A549 (cell line): ENCODE measurements around the gene CCDC120. TPM values are rescaled to one million over a fixed set of nuclear protein-coding genes. Genes with fewer than 3 reads are reported as not detected.
A peak's percentile ranks its signal among the peaks of the same experiment; 100 is the strongest.

Experiments
- ATAC-seq, 2 experiments: fragments of 200-7000 bp in 1 of 2; fragments of >200 bp in 1 of 2; cut with Nextera tagmentation in 1 of 2; cut with Tn5 transposase in 1 of 2; 3 replicates each; pipeline versions ENCODE4 v1.8.0 to v1.9.1; 2018 to 2020; ENCODE audit warnings: mild to moderate bottlenecking in 1 of 2, moderate library complexity in 1 of 2
- CTCF ChIA-PET: fragments of 300-600 bp; sonication (Branson Sonifier 250); formaldehyde crosslinking; extraction: SDS; loops from one replicate; lab custom pipeline; 2021; ENCODE audit warnings: antibody characterized with exemption, inconsistent platforms; lab: Yijun Ruan, JAX
- POLR2A ChIA-PET: fragments of 350-600 bp; formaldehyde crosslinking; extraction: SDS; loops from one replicate; lab custom pipeline; 2021; ENCODE audit warnings: antibody characterized with exemption, inconsistent platforms; lab: Yijun Ruan, JAX
- DNase-seq, 2 experiments: peaks; one replicate each; pipeline versions ENCODE4 v3.0.0 to v3.0.0-alpha.2; 2011 to 2016; ENCODE audit warnings: low read depth in 1 of 2, low spot score in 1 of 2
- FAIRE-seq: peaks from 2 replicates; lab custom pipeline; 2011; peaks lifted over from hg19 to GRCh38; lab: Jason Lieb, UNC
- H3K27ac ChIP-seq, 2 experiments: fragments of >200 bp; sonication (Bioruptor Twin); formaldehyde crosslinking; 3 replicates each; pipeline ENCODE4 v1.5.1; 2016 to 2017
- H3K4me1 ChIP-seq: fragments of >200 bp; sonication (Bioruptor Twin); formaldehyde crosslinking; 3 replicates; pipeline ENCODE4 v1.6.1; 2016
- H3K4me2 ChIP-seq: fragments of >200 bp; sonication (Bioruptor Twin); formaldehyde crosslinking; 3 replicates; pipeline ENCODE4 v1.6.1; 2016
- H3K4me3 ChIP-seq: fragments of >200 bp; sonication (Bioruptor Twin); formaldehyde crosslinking; 3 replicates; pipeline ENCODE4 v1.5.1; 2016
- H3K9me3 ChIP-seq: fragments of >200 bp; sonication (Bioruptor Twin); formaldehyde crosslinking; 3 replicates; pipeline ENCODE4 v1.6.1; 2016
- CBX8 ChIP-seq: fragments of 200-600 bp; sonication (generic); IDR thresholded peaks from 2 replicates; pipeline ENCODE4 v1.6.1; 2016
- EHMT2 ChIP-seq: fragments of 200-600 bp; sonication (generic); IDR thresholded peaks from 2 replicates; pipeline ENCODE4 v1.6.1; 2016; ENCODE audit warnings: antibody characterized with exemption, low read depth, mild to moderate bottlenecking, moderate library complexity
- EP300 ChIP-seq, 2 experiments: fragments of >200 bp; sonication (Bioruptor Twin); formaldehyde crosslinking; IDR thresholded peaks; 2 replicates in 1 of 2; 3 replicates in 1 of 2; pipeline ENCODE4 v1.6.1; 2016 to 2017
- ESRRA ChIP-seq: fragments of 150-350 bp; IDR thresholded peaks from 2 replicates; pipeline ENCODE4 v1.6.1; 2014; ENCODE audit warnings: mild to moderate bottlenecking, low read length, borderline replicate concordance
- FOSB ChIP-seq: fragments of 250-450 bp; sonication (Bioruptor Pico); IDR thresholded peaks from 2 replicates; pipeline ENCODE4 v1.5.0; 2020; ENCODE audit warnings: mild to moderate bottlenecking, moderate library complexity
- HDAC2 ChIP-seq: fragments of 200-600 bp; sonication (generic); IDR thresholded peaks from 2 replicates; pipeline ENCODE4 v1.6.1; 2016
- HOXA7 ChIP-seq: fragments of 250-450 bp; sonication (Bioruptor Pico); IDR thresholded peaks from 2 replicates; pipeline ENCODE4 v1.5.0; 2020; ENCODE audit warnings: mild to moderate bottlenecking, moderate library complexity
- HOXB13 ChIP-seq: fragments of 250-450 bp; sonication (Bioruptor Pico); IDR thresholded peaks from 2 replicates; pipeline ENCODE4 v1.5.0; 2020; ENCODE audit warnings: low read depth, mild to moderate bottlenecking, moderate library complexity
- HOXB5 ChIP-seq: fragments of 250-450 bp; sonication (Bioruptor Pico); IDR thresholded peaks from 2 replicates; pipeline ENCODE4 v1.5.0; 2020; ENCODE audit warnings: mild to moderate bottlenecking, moderate library complexity
- JUNB ChIP-seq: fragments of >200 bp; sonication (Bioruptor Twin); formaldehyde crosslinking; IDR thresholded peaks from 2 replicates; pipeline ENCODE4 v1.6.1; 2016
- KDM1A ChIP-seq: fragments of 200-600 bp; sonication (generic); IDR thresholded peaks from 2 replicates; pipeline ENCODE4 v1.6.1; 2016; ENCODE audit warnings: low read depth, mild to moderate bottlenecking
- MAFK ChIP-seq: fragments of 450-650 bp; IDR thresholded peaks from 2 replicates; pipeline ENCODE4 v1.6.1; 2014; ENCODE audit not compliant: partially characterized antibody
- NFE2L2 ChIP-seq: fragments of 150-350 bp; conservative IDR thresholded peaks from 2 replicates; pipeline ENCODE4 v1.6.1; 2014; ENCODE audit warnings: low read length
- RFX5 ChIP-seq: fragments of 450-650 bp; IDR thresholded peaks from 2 replicates; pipeline ENCODE4 v1.7.1; 2014; ENCODE audit warnings: antibody characterized with exemption, mild to moderate bottlenecking, moderate library complexity
- TFCP2L1 ChIP-seq: fragments of 250-450 bp; sonication (Bioruptor Pico); IDR thresholded peaks from 2 replicates; pipeline ENCODE4 v1.5.0; 2021; ENCODE audit warnings: mild to moderate bottlenecking
- ZSCAN20 ChIP-seq: fragments of 250-450 bp; sonication (Bioruptor Pico); IDR thresholded peaks from 2 replicates; pipeline ENCODE4 v1.8.0; 2022; ENCODE audit warnings: mild to moderate bottlenecking, moderate library complexity
- WGBS: methylation state at CpG from one replicate; pipeline ENCODE4 v1.1.6; 2017; ENCODE audit errors: missing lambda C conversion rate; 5-methylcytosine and 5-hydroxymethylcytosine counted together
- polyA plus RNA-seq, 4 experiments: library from polyadenylated mRNA; depleted of rRNA in 3 of 4; stranded (reverse); fragments of >200 nt; fragmentation: RNase III in 1 of 4; extraction: RNeasy Plus Mini Kit Qiagen cat#74134 plus additional on column Dnase treatment in 1 of 4; gene quantifications; 2 replicates in 3 of 4; 3 replicates in 1 of 4; pipeline ENCODE4 v1.2.3, GENCODE V29; 2011 to 2017
- TF ChIP-seq, protein P1 (sequence below): IDR thresholded peaks from 2 replicates; pipeline ENCODE4 v1.6.1; 2012; ENCODE audit warnings: low read depth, borderline replicate concordance
- TF ChIP-seq, protein P2 (sequence below): fragments of 250-450 bp; sonication (Bioruptor Pico); IDR thresholded peaks from 2 replicates; pipeline ENCODE4 v1.5.0; 2020; ENCODE audit warnings: low read depth, mild to moderate bottlenecking, moderate library complexity
- TF ChIP-seq, protein P3 (sequence below): fragments of 150-350 bp; IDR thresholded peaks from 2 replicates; pipeline ENCODE4 v1.6.1; 2014; ENCODE audit warnings: low read depth, mild to moderate bottlenecking, low read length
- TF ChIP-seq, protein P4 (sequence below): fragments of 450-650 bp; IDR thresholded peaks from 2 replicates; pipeline ENCODE4 v1.6.1; 2014; ENCODE audit warnings: antibody characterized with exemption
- TF ChIP-seq, protein P5 (sequence below): fragments of 200-600 bp; sonication (generic); IDR thresholded peaks from 2 replicates; pipeline ENCODE4 v1.6.1; 2016; ENCODE audit warnings: antibody characterized with exemption, mild to moderate bottlenecking, moderate library complexity
- TF ChIP-seq, protein P6 (sequence below): fragments of >200 bp; sonication (Bioruptor Twin); formaldehyde crosslinking; IDR thresholded peaks from 3 replicates; pipeline ENCODE4 v1.5.1; 2016

The CCDC120 gene
- polyA plus RNA-seq, 2 of the 4 experiments (the other 2 are of a cell fraction) = 1.6 to 4.1 TPM

DNA sequence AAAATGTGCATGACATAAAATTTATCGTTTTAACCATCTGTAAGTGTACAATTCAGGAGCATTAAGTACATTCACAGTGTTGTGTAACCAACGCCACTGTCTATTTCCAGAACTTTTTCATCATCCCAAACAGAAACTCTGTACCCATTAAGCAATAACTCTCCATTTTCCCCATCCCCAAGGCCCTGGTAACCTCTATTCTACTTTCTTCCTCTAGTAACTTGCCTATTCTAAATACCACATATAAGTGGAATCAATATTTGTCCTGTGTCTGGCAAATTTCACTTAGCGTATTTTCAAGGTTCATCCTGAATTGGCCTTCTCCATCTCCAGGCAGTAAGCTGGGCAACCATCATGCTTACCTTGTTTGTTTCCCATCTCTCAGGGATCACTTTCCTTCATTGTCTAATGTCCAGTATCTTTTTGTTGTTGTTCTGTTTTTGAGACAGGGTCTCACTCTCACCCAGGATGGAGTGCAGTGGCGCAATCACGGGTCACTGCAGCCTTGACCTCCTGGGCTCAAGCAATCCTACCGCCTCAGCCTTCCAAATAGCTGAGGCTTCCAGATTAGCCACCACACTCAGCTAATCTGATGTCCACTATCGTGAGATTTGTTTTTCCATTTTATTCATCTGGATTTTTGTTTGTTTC, 39.1 kb upstream of the CCDC120 start:
- Histone ChIP-seq H3K4me1 (no peaks in the 10 kb centered on the region), H3K4me3 (no peak overlapping the region), H3K27ac (no peak overlapping the region), H3K4me2 (no peak overlapping the region), H3K9me3 (no peaks in the 10 kb centered on the region)
- ChIA-PET POLR2A (no interaction called here), CTCF (no interaction called here)
- TF ChIP-seq HOXB5 (CRISPR knock-in tag) = no peak
- no peak for TF ChIP-seq NFE2L2
- no peak for DNase-seq
- WGBS = 78% methylated on average over 7 of the region's 7 CpGs
- no peak for ATAC-seq
- FAIRE-seq = no peak

DNA sequence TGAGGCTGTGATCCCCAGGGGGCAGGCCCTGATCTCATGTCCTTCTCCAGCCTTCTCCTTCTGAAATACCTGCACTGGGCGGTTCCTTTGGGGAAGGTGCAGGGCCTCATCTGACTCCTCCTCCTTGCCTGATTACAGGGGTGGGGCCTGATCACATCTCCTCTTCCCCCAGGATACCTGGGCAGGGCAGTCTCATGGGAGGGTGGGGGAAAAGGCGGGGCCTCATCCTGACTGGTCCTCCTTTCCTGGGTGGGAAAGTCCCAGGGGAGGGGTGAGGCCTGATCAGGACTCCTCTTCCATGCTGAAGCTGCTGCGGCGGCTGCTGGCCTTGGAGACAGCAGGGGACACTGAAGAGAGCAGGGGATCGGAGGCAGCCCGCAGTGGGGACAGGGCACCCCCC, 28.9 kb upstream of the CCDC120 start:
- FAIRE-seq (no peak), ATAC-seq (peak; percentile 45 to 49; a peak in 3 of 6 replicates), DNase-seq (no peak)
- no peak for TF ChIP-seq JUNB
- TF ChIP-seq HOXB13 (CRISPR knock-in tag) = no peak
- no peak for TF ChIP-seq RFX5
- TF ChIP-seq EHMT2 = no peak
- TF ChIP-seq MAFK = no peak
- no peak for TF ChIP-seq KDM1A
- TF ChIP-seq HOXA7 = no peak
- no peak for TF ChIP-seq HDAC2
- TF ChIP-seq FOSB (CRISPR knock-in tag) = no peak
- TF ChIP-seq ZSCAN20 (CRISPR knock-in tag) = no peak
- TF ChIP-seq, protein P1, sequence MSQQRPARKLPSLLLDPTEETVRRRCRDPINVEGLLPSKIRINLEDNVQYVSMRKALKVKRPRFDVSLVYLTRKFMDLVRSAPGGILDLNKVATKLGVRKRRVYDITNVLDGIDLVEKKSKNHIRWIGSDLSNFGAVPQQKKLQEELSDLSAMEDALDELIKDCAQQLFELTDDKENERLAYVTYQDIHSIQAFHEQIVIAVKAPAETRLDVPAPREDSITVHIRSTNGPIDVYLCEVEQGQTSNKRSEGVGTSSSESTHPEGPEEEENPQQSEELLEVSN = no peak
- TF ChIP-seq, protein P2, sequence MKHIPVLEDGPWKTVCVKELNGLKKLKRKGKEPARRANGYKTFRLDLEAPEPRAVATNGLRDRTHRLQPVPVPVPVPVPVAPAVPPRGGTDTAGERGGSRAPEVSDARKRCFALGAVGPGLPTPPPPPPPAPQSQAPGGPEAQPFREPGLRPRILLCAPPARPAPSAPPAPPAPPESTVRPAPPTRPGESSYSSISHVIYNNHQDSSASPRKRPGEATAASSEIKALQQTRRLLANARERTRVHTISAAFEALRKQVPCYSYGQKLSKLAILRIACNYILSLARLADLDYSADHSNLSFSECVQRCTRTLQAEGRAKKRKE = no peak
- TF ChIP-seq, protein P3, sequence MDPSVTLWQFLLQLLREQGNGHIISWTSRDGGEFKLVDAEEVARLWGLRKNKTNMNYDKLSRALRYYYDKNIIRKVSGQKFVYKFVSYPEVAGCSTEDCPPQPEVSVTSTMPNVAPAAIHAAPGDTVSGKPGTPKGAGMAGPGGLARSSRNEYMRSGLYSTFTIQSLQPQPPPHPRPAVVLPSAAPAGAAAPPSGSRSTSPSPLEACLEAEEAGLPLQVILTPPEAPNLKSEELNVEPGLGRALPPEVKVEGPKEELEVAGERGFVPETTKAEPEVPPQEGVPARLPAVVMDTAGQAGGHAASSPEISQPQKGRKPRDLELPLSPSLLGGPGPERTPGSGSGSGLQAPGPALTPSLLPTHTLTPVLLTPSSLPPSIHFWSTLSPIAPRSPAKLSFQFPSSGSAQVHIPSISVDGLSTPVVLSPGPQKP = no peak
- TF ChIP-seq, protein P4, sequence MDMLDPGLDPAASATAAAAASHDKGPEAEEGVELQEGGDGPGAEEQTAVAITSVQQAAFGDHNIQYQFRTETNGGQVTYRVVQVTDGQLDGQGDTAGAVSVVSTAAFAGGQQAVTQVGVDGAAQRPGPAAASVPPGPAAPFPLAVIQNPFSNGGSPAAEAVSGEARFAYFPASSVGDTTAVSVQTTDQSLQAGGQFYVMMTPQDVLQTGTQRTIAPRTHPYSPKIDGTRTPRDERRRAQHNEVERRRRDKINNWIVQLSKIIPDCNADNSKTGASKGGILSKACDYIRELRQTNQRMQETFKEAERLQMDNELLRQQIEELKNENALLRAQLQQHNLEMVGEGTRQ = no peak
- no peak for TF ChIP-seq ESRRA
- no peaks in the 10 kb centered on the region for H3K9me3 ChIP-seq
- no peak overlapping the region for H3K27ac ChIP-seq
- POLR2A ChIA-PET = no interaction called here
- peaks cover 18% of the 10 kb centered on the region; the same call in 2 of the 3 replicates for H3K4me1 ChIP-seq
- H3K4me2 ChIP-seq = no peak overlapping the region
- H3K4me3 ChIP-seq = no peak overlapping the region
- CTCF ChIA-PET = no interaction called here
- 76% methylated on average over 4 of the region's 6 CpGs for WGBS

DNA sequence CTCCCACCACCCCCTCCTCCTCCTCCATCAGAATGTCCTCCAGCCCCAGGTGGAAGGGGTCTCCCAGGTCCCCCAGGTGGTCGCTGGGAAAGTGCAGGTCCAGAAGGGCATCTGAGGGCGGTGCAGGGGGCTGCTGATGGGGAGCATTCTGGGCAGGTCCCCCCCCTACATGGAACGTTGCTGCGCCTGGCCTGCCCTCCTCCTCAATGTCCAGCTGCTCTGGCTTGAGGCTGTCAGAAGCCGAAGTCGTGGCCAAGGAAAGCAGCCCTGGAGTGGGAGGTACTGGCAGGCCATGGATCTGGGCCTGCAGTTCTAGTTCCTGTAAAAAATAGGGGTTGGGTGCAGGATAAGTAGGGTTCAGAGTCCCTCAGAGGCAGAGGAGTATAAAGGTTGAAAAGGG, 28.5 kb upstream of the CCDC120 start:
- Histone ChIP-seq H3K4me1 (peaks cover 18% of the 10 kb centered on the region; the same call in 2 of the 3 replicates), H3K9me3 (no peaks in the 10 kb centered on the region), H3K27ac (no peak overlapping the region), H3K4me2 (no peak overlapping the region), H3K4me3 (no peak overlapping the region)
- ChIA-PET CTCF (no interaction called here), POLR2A (no interaction called here)
- DNase-seq = no peak
- no peak for ATAC-seq
- no peak for FAIRE-seq
- 80% methylated on average over 3 of the region's 6 CpGs for WGBS
- TF ChIP-seq TFCP2L1 (CRISPR knock-in tag) (no peak), EP300 (IDR thresholded peaks at IDR 0.05) (no peak), KDM1A (no peak), RFX5 (no peak), CBX8 (no peak)
- TF ChIP-seq, protein P5, sequence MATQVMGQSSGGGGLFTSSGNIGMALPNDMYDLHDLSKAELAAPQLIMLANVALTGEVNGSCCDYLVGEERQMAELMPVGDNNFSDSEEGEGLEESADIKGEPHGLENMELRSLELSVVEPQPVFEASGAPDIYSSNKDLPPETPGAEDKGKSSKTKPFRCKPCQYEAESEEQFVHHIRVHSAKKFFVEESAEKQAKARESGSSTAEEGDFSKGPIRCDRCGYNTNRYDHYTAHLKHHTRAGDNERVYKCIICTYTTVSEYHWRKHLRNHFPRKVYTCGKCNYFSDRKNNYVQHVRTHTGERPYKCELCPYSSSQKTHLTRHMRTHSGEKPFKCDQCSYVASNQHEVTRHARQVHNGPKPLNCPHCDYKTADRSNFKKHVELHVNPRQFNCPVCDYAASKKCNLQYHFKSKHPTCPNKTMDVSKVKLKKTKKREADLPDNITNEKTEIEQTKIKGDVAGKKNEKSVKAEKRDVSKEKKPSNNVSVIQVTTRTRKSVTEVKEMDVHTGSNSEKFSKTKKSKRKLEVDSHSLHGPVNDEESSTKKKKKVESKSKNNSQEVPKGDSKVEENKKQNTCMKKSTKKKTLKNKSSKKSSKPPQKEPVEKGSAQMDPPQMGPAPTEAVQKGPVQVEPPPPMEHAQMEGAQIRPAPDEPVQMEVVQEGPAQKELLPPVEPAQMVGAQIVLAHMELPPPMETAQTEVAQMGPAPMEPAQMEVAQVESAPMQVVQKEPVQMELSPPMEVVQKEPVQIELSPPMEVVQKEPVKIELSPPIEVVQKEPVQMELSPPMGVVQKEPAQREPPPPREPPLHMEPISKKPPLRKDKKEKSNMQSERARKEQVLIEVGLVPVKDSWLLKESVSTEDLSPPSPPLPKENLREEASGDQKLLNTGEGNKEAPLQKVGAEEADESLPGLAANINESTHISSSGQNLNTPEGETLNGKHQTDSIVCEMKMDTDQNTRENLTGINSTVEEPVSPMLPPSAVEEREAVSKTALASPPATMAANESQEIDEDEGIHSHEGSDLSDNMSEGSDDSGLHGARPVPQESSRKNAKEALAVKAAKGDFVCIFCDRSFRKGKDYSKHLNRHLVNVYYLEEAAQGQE = no peak
- TF ChIP-seq, protein P6, sequence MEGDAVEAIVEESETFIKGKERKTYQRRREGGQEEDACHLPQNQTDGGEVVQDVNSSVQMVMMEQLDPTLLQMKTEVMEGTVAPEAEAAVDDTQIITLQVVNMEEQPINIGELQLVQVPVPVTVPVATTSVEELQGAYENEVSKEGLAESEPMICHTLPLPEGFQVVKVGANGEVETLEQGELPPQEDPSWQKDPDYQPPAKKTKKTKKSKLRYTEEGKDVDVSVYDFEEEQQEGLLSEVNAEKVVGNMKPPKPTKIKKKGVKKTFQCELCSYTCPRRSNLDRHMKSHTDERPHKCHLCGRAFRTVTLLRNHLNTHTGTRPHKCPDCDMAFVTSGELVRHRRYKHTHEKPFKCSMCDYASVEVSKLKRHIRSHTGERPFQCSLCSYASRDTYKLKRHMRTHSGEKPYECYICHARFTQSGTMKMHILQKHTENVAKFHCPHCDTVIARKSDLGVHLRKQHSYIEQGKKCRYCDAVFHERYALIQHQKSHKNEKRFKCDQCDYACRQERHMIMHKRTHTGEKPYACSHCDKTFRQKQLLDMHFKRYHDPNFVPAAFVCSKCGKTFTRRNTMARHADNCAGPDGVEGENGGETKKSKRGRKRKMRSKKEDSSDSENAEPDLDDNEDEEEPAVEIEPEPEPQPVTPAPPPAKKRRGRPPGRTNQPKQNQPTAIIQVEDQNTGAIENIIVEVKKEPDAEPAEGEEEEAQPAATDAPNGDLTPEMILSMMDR = no peak
- TF ChIP-seq, protein P1 = no peak
